ENCODE measurements around the gene SLIT3.

SLIT3 gene

DNA sequence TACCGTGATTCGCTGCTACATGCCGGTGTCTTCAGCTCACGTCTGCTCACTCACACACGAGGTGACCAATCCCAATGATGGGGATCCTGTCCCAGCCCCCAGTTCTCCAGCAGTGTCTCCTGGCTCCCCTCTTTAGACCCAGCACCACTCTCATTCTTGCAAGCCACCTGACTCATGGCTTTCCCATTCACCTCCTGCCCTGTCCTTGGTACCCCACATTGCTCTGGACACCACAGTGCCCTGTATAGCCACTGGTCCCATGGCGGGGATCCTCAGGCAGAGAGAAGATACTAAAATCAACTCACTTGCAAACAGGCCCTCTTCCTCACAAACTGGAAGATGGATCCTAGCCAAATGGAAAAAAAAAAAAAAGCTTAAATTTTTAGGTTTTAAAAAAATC lies 81.0 kb downstream of the SLIT3 start:
- H3K4me3 ChIP-seq (ENCODE audit: low read depth, low read length) = no peak overlapping the region
- ChIA-PET CTCF (no interaction called here), POLR2A (no interaction called here)
- TF ChIP-seq, protein P1, sequence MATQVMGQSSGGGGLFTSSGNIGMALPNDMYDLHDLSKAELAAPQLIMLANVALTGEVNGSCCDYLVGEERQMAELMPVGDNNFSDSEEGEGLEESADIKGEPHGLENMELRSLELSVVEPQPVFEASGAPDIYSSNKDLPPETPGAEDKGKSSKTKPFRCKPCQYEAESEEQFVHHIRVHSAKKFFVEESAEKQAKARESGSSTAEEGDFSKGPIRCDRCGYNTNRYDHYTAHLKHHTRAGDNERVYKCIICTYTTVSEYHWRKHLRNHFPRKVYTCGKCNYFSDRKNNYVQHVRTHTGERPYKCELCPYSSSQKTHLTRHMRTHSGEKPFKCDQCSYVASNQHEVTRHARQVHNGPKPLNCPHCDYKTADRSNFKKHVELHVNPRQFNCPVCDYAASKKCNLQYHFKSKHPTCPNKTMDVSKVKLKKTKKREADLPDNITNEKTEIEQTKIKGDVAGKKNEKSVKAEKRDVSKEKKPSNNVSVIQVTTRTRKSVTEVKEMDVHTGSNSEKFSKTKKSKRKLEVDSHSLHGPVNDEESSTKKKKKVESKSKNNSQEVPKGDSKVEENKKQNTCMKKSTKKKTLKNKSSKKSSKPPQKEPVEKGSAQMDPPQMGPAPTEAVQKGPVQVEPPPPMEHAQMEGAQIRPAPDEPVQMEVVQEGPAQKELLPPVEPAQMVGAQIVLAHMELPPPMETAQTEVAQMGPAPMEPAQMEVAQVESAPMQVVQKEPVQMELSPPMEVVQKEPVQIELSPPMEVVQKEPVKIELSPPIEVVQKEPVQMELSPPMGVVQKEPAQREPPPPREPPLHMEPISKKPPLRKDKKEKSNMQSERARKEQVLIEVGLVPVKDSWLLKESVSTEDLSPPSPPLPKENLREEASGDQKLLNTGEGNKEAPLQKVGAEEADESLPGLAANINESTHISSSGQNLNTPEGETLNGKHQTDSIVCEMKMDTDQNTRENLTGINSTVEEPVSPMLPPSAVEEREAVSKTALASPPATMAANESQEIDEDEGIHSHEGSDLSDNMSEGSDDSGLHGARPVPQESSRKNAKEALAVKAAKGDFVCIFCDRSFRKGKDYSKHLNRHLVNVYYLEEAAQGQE (tag by site-specific recombination; IDR thresholded peaks at IDR 0.05) = peak; percentile 58; the same call in 1 of the 2 replicates
- no peak for TF ChIP-seq ZNF747 (tag by site-specific recombination; IDR thresholded peaks at IDR 0.05)
- no peak for TF ChIP-seq ZNF146 (tag by site-specific recombination; IDR thresholded peaks at IDR 0.05)
- no peak for TF ChIP-seq GLIS1 (tag by site-specific recombination; IDR thresholded peaks at IDR 0.05)
- no peak for TF ChIP-seq ZNF169 (tag by site-specific recombination; IDR thresholded peaks at IDR 0.05)
- H3K9me3 ChIP-seq (ENCODE audit: control insufficient read depth, insufficient read depth, low read depth, low read length) = no peaks in the 10 kb centered on the region
- H3K4me1 ChIP-seq (ENCODE audit: control insufficient read depth, insufficient read depth, low read length) = peaks cover 26% of the 10 kb centered on the region
- no peaks in the 10 kb centered on the region for H3K36me3 ChIP-seq (ENCODE audit: control insufficient read depth in 2 of 2, insufficient read depth in 1 of 2, low read length in 2 of 2)
- no peak overlapping the region for H3K27ac ChIP-seq (ENCODE audit: extremely low read depth, low read depth, low read length)

DNA sequence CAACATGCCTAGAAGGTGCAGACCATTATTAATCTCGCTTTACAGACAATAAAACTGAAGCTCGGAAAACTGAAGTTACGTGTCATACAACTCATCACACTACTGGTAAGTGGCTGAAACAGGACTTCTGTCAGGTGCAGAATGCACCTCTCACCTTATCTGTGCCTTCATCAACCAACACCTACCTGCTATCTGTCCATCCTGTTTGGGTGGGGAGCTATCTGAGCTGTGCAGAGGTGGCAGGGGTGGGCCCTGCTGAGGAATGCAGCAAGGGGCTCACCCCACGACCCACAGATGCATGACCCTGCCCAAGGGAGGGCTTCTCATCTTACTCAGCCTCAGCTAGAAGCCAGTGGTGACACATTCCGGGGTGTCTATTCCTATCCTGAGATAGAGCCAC lies 81.6 kb downstream of the SLIT3 start:
- no peaks in the 10 kb centered on the region for H3K9me3 ChIP-seq (ENCODE audit: control insufficient read depth, insufficient read depth, low read depth, low read length)
- ChIA-PET CTCF (no interaction called here), POLR2A (no interaction called here)
- H3K36me3 ChIP-seq (ENCODE audit: control insufficient read depth in 2 of 2, insufficient read depth in 1 of 2, low read length in 2 of 2) = no peaks in the 10 kb centered on the region
- no peak overlapping the region for H3K4me3 ChIP-seq (ENCODE audit: low read depth, low read length)
- TF ChIP-seq ZFHX2 (tag by site-specific recombination; conservative IDR thresholded peaks at IDR 0.05) (peak; percentile 51), EGR2 (tag by site-specific recombination; IDR thresholded peaks at IDR 0.05; ENCODE audit: low read depth) (peak; percentile 52; the same call in 1 of the 2 replicates), ZNF221 (tag by site-specific recombination; IDR thresholded peaks at IDR 0.05; ENCODE audit: borderline replicate concordance) (no peak)
- H3K27ac ChIP-seq (ENCODE audit: extremely low read depth, low read depth, low read length) = peak overlapping the region; percentile 25; the same call in 1 of the 2 replicates
- peaks cover 26% of the 10 kb centered on the region for H3K4me1 ChIP-seq (ENCODE audit: control insufficient read depth, insufficient read depth, low read length)

DNA sequence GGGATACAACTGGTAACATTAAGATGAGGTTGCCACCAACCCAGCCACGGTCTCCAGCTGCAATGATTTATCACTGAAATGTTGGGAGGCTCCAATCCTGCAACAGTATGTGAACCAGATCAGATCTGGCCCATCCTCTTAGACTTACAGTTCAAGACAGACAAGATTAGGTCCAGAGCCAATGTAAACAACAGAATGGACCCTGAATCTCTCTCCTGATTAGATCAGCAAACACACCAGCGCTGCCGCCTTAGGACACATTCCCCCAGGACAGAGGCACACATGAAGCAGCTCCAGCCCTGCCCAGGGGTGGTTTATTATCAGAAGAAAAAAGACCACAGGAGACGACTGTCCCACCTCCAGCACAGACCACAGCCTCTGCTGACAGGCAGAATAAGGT lies 82.1 kb downstream of the SLIT3 start:
- ChIA-PET CTCF (interaction anchor here (1.0 kb wide), 1 partner anchor 70 kb away, joined by 5 read pairs; no protein-coding TSS in a partner anchor), POLR2A (no interaction called here)
- no peaks in the 10 kb centered on the region for H3K36me3 ChIP-seq (ENCODE audit: control insufficient read depth in 2 of 2, insufficient read depth in 1 of 2, low read length in 2 of 2)
- no peak overlapping the region for H3K4me3 ChIP-seq (ENCODE audit: low read depth, low read length)
- no peaks in the 10 kb centered on the region for H3K9me3 ChIP-seq (ENCODE audit: control insufficient read depth, insufficient read depth, low read depth, low read length)
- peaks cover 26% of the 10 kb centered on the region for H3K4me1 ChIP-seq (ENCODE audit: control insufficient read depth, insufficient read depth, low read length)
- H3K27ac ChIP-seq (ENCODE audit: extremely low read depth, low read depth, low read length) = peak overlapping the region; percentile 38
- TF ChIP-seq ZNF621 (tag by site-specific recombination; IDR thresholded peaks at IDR 0.05) (no peak), ZXDB (tag by site-specific recombination; IDR thresholded peaks at IDR 0.05) (0 out of 2 replicates have a peak, but pooled peaks have one; percentile 17), ZNF629 (tag by site-specific recombination; IDR thresholded peaks at IDR 0.05) (no peak), ZNF600 (tag by site-specific recombination; IDR thresholded peaks at IDR 0.05) (0 out of 2 replicates have a peak, but pooled peaks have one; percentile 28), FEZF1 (tag by site-specific recombination; IDR thresholded peaks at IDR 0.05) (peak; percentile 25; the same call in 1 of the 2 replicates), YY1 (tag by site-specific recombination; IDR thresholded peaks at IDR 0.05) (no peak), SETDB1 (IDR thresholded peaks at IDR 0.05; ENCODE audit: insufficient read length, low read length) (no peak), ZNF311 (tag by site-specific recombination; IDR thresholded peaks at IDR 0.05; ENCODE audit: borderline replicate concordance) (no peak), KLF1 (tag by site-specific recombination; IDR thresholded peaks at IDR 0.05) (no peak), ZNF266 (tag by site-specific recombination; IDR thresholded peaks at IDR 0.05; ENCODE audit: low read depth) (no peak)
- TF ChIP-seq, protein P2, sequence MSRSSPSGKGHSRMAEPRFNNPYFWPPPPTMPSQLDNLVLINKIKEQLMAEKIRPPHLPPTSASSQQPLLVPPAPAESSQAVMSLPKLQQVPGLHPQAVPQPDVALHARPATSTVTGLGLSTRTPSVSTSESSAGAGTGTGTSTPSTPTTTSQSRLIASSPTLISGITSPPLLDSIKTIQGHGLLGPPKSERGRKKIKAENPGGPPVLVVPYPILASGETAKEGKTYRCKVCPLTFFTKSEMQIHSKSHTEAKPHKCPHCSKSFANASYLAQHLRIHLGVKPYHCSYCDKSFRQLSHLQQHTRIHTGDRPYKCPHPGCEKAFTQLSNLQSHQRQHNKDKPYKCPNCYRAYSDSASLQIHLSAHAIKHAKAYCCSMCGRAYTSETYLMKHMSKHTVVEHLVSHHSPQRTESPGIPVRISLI (tag by site-specific recombination; IDR thresholded peaks at IDR 0.05) = no peak
- TF ChIP-seq, protein P3, sequence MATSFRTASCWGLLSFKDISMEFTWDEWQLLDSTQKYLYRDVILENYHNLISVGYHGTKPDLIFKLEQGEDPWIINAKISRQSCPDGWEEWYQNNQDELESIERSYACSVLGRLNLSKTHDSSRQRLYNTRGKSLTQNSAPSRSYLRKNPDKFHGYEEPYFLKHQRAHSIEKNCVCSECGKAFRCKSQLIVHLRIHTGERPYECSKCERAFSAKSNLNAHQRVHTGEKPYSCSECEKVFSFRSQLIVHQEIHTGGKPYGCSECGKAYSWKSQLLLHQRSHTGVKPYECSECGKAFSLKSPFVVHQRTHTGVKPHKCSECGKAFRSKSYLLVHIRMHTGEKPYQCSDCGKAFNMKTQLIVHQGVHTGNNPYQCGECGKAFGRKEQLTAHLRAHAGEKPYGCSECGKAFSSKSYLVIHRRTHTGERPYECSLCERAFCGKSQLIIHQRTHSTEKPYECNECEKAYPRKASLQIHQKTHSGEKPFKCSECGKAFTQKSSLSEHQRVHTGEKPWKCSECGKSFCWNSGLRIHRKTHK (tag by site-specific recombination; IDR thresholded peaks at IDR 0.05) = no peak
- TF ChIP-seq, protein P4, sequence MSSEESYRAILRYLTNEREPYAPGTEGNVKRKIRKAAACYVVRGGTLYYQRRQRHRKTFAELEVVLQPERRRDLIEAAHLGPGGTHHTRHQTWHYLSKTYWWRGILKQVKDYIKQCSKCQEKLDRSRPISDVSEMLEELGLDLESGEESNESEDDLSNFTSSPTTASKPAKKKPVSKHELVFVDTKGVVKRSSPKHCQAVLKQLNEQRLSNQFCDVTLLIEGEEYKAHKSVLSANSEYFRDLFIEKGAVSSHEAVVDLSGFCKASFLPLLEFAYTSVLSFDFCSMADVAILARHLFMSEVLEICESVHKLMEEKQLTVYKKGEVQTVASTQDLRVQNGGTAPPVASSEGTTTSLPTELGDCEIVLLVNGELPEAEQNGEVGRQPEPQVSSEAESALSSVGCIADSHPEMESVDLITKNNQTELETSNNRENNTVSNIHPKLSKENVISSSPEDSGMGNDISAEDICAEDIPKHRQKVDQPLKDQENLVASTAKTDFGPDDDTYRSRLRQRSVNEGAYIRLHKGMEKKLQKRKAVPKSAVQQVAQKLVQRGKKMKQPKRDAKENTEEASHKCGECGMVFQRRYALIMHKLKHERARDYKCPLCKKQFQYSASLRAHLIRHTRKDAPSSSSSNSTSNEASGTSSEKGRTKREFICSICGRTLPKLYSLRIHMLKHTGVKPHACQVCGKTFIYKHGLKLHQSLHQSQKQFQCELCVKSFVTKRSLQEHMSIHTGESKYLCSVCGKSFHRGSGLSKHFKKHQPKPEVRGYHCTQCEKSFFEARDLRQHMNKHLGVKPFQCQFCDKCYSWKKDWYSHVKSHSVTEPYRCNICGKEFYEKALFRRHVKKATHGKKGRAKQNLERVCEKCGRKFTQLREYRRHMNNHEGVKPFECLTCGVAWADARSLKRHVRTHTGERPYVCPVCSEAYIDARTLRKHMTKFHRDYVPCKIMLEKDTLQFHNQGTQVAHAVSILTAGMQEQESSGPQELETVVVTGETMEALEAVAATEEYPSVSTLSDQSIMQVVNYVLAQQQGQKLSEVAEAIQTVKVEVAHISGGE (tag by site-specific recombination; conservative IDR thresholded peaks at IDR 0.05; ENCODE audit: low read depth) = no peak
